ENCODE results near the gene TULP3. TPM values are rescaled to one million over a fixed set of nuclear protein-coding genes. Genes with fewer than 3 reads are reported as not detected.

Gene TULP3
- total RNA-seq (10 to 100 TPM in 6 of 7 donors, 1 to 10 TPM in 1; 9.6 to 15.7 (median 13.4) TPM), polyA plus RNA-seq (1 to 10 TPM; 3.5 to 6.8 (median 4.7) TPM)
- long read RNA-seq, donor 1, partial matches to known transcripts = 8 of 11 reads
- long read RNA-seq, donor 1, other reads (novel, unspliced or antisense) = 0 of 11 reads
- long read RNA-seq, donor 2 = 0 reads

GRCh38 chr12:2890388-2891239 lies at the start of gene TULP3:
TSS of gene TULP3 (plus strand) at chr12:2890891. CDS start at chr12:2890948, 57 bp downstream.
- Histone ChIP-seq H3K9me3 (no peaks in the 10 kb centered on the region), H3K36me3 (peaks cover 0 to 29% (median 0%) of the 10 kb centered on the region in 6 donors), H3K27ac (peak within 1 kb of the TSS; percentile 63 to 93 (median 90)), H3K4me1 (peaks cover 0 to 39% (median 23%) of the 10 kb centered on the region in 6 donors), H3K27me3 (replicated peaks in 1 of 7) (no peaks in the 10 kb centered on the region), H3K4me3 (peak within 1 kb of the TSS; percentile 66 to 98 (median 96))
- TF ChIP-seq CTCF (IDR thresholded peaks at IDR 0.05 in 8 of 11, conservative IDR thresholded peaks at IDR 0.05 in 3 of 11) (peak in 4 of 11 experiments; percentile 23 to 32 (median 26)), POLR2A (IDR thresholded peaks at IDR 0.05) (peak in 1 of 3 donors; percentile 71), POLR2AphosphoS5 (IDR thresholded peaks at IDR 0.05) (peak; percentile 94 to 97 (median 96))
- 0 to 1% (median 1%) methylated on average over 31 to 83 of the region's 83 CpGs for WGBS, 5 donors
- peak; percentile 99 for DNase-seq
- intact Hi-C loops (cut with DNase I; ENCODE audit: low total_unique reads) = no loop called here

DNA sequence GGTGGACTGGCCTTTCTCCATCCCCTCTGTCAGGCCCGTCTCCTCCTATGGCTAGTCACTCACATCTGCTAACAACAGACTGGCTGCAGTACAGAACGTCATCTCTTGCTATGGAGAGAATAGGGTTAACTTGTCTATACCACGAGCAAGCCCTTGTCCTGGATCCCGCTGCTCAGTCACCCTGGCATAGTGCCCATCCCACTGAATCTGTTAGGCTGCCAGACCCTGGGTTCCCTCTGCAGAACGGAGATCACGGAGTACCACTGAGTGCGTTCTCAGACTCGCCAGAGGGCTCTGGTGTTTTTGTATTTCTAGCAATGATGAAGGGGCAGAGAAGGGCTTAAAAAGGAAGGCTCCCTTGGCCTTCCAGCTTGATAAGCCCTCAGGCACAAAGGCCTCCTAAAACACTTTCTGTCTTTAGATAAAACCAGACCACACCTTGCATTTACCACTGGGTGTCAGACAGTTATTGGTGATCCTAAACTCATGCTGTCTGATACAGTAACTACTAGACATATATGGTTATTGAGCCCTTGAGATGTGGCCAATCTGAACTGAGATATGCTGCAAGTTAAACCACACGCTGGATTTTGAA lies 49.5 kb upstream of the TULP3 start:
- intact Hi-C loops (cut with DNase I; ENCODE audit: low total_unique reads) = no loop called here
- Histone ChIP-seq H3K36me3 (peaks cover 0 to 80% (median 3%) of the 10 kb centered on the region in 6 donors), H3K27me3 (replicated peaks in 1 of 7) (no peaks in the 10 kb centered on the region), H3K4me1 (peaks cover 0 to 21% (median 7%) of the 10 kb centered on the region in 6 donors), H3K4me3 (no peak overlapping the region), H3K9me3 (no peaks in the 10 kb centered on the region), H3K27ac (no peak overlapping the region)
- no peak for TF ChIP-seq POLR2AphosphoS5 (IDR thresholded peaks at IDR 0.05)
- TF ChIP-seq POLR2A (IDR thresholded peaks at IDR 0.05) = no peak
- no peak for TF ChIP-seq CTCF (IDR thresholded peaks at IDR 0.05 in 8 of 11, conservative IDR thresholded peaks at IDR 0.05 in 3 of 11)
- no peak for DNase-seq
- 59 to 84% (median 77%) methylated on average over 9 of the region's 9 CpGs for whole genome bisulfite sequencing, 5 donors

- Histone ChIP-seq H3K27me3 (replicated peaks in 1 of 7) (no peaks in the 10 kb centered on the region), H3K27ac (peak overlapping the region in 4 of 8 donors; percentile 31 to 66 (median 42)), H3K4me3 (no peak overlapping the region), H3K9me3 (no peaks in the 10 kb centered on the region), H3K36me3 (peaks cover 0 to 83% (median 3%) of the 10 kb centered on the region in 6 donors), H3K4me1 (peaks cover 0 to 21% (median 7%) of the 10 kb centered on the region in 6 donors)
- no peak for DNase-seq
- intact Hi-C loops (cut with DNase I; ENCODE audit: low total_unique reads) = no loop called here
- 63 to 86% (median 76%) methylated on average over 5 of the region's 5 CpGs for WGBS, 5 donors
- TF ChIP-seq POLR2AphosphoS5 (IDR thresholded peaks at IDR 0.05) (no peak), CTCF (IDR thresholded peaks at IDR 0.05 in 8 of 11, conservative IDR thresholded peaks at IDR 0.05 in 3 of 11) (no peak), POLR2A (IDR thresholded peaks at IDR 0.05) (no peak)
These were observed 47.7 kb upstream of the TULP3 start for GRCh38 chr12:2842948-2843347.

Data from spleen (tissue), 13 donors.